Measurements from ENCODE around the gene SLC10A1.

GRCh38 chr14:69828879-69829278, 31.8 kb upstream of the SLC10A1 start:
- TF ChIP-seq, protein P1, sequence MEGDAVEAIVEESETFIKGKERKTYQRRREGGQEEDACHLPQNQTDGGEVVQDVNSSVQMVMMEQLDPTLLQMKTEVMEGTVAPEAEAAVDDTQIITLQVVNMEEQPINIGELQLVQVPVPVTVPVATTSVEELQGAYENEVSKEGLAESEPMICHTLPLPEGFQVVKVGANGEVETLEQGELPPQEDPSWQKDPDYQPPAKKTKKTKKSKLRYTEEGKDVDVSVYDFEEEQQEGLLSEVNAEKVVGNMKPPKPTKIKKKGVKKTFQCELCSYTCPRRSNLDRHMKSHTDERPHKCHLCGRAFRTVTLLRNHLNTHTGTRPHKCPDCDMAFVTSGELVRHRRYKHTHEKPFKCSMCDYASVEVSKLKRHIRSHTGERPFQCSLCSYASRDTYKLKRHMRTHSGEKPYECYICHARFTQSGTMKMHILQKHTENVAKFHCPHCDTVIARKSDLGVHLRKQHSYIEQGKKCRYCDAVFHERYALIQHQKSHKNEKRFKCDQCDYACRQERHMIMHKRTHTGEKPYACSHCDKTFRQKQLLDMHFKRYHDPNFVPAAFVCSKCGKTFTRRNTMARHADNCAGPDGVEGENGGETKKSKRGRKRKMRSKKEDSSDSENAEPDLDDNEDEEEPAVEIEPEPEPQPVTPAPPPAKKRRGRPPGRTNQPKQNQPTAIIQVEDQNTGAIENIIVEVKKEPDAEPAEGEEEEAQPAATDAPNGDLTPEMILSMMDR (conservative IDR thresholded peaks at IDR 0.05; ENCODE audit: low read depth in 2 of 2) = no peak
- TF ChIP-seq, protein P2, sequence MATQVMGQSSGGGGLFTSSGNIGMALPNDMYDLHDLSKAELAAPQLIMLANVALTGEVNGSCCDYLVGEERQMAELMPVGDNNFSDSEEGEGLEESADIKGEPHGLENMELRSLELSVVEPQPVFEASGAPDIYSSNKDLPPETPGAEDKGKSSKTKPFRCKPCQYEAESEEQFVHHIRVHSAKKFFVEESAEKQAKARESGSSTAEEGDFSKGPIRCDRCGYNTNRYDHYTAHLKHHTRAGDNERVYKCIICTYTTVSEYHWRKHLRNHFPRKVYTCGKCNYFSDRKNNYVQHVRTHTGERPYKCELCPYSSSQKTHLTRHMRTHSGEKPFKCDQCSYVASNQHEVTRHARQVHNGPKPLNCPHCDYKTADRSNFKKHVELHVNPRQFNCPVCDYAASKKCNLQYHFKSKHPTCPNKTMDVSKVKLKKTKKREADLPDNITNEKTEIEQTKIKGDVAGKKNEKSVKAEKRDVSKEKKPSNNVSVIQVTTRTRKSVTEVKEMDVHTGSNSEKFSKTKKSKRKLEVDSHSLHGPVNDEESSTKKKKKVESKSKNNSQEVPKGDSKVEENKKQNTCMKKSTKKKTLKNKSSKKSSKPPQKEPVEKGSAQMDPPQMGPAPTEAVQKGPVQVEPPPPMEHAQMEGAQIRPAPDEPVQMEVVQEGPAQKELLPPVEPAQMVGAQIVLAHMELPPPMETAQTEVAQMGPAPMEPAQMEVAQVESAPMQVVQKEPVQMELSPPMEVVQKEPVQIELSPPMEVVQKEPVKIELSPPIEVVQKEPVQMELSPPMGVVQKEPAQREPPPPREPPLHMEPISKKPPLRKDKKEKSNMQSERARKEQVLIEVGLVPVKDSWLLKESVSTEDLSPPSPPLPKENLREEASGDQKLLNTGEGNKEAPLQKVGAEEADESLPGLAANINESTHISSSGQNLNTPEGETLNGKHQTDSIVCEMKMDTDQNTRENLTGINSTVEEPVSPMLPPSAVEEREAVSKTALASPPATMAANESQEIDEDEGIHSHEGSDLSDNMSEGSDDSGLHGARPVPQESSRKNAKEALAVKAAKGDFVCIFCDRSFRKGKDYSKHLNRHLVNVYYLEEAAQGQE (IDR thresholded peaks at IDR 0.05; ENCODE audit: unreplicated experiment) = no peak
- TF ChIP-seq EZH2 (IDR thresholded peaks at IDR 0.05; ENCODE audit: low read depth, unreplicated experiment) (no peak), POLR2AphosphoS5 (IDR thresholded peaks at IDR 0.05; ENCODE audit: low read depth) (no peak)

Measured in GM23338 (cell line).